ENCODE data around the gene AADACL3. TPM values are rescaled to one million over a fixed set of nuclear protein-coding genes. Genes with fewer than 3 reads are reported as not detected.

Gene AADACL3
- total RNA-seq, 2 experiments from 2014 or later = not detected

DNA sequence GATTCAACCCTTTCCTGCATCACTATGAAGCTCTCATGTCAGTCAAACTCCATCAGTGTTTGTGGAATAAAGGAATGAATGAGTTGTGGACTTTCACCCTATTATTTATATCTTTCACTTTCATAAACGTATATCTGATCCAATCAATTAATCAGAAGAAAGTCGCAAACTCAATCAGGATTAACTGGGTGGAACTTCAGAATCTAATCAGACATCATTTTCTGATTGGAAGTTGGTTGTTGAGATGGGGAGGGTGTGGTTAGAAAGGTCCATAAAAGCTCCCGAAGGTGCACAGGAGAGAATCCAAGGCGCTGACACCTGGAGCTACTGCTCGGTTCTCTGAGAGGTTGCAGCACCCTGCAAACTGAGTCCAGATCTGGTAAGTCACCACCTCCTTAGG is 57.5 kb downstream of the AADACL3 start, which contains the start of gene PRAMEF12:
PRAMEF12 (plus strand) TSS at position 301 of the 400 bp plus-strand sequence. CDS start 1,130 bp downstream, outside the sequence.
- POLR2A ChIA-PET = no interaction called here
- ATAC-seq = no peak
- no peak within 1 kb of the TSS for H3K27ac Mint-ChIP-seq

DNA sequence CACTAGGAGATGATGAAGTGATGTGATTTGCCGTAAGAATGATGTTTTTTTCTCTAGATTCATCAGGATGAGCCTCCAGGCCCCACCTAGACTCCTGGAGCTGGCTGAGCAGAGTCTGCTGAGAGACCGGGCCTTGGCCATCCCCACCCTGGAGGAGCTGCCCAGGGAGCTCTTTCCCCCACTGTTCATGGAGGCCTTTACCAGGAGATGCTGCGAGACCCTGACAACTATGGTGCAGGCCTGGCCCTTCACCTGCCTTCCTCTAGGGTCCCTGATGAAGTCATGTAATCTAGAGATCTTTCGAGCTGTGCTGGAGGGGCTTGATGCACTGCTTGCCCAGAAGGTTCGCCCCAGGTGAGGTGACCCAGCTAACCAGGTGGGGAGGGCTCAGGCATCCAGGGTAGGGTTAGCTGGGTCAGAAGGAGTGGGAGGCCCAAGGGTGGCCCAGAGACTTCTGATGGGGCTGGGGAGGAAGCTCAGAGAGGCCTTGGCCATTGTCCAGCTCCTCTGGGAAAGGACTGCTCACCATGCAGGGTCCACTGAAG is 59.0 kb downstream of the AADACL3 start:
- H3K9me3 Mint-ChIP-seq (ENCODE audit: low read depth) = no peaks in the 10 kb centered on the region
- no peaks in the 10 kb centered on the region for H3K36me3 Mint-ChIP-seq (ENCODE audit: low read depth)
- no peak overlapping the region for H3K4me3 Mint-ChIP-seq
- no peak overlapping the region for H3K27ac Mint-ChIP-seq
- POLR2A ChIA-PET = no interaction called here
- H3K4me1 Mint-ChIP-seq = no peaks in the 10 kb centered on the region
- intact Hi-C loops (cut with DNase I, micrococcal nuclease) = no loop called here
- DNase-seq (no peak), ATAC-seq (no peak)
- CTCF ChIA-PET = no interaction called here
- H3K27me3 Mint-ChIP-seq = peaks cover 19% of the 10 kb centered on the region

More for the DNA sequence above, 57.5 kb downstream of the AADACL3 start, which contains the start of gene PRAMEF12:
- peaks cover 17% of the 10 kb centered on the region for H3K27me3 Mint-ChIP-seq
- DNase-seq = no peak
- CTCF ChIA-PET = interaction anchor here (0.6 kb wide), 1 partner anchor 305 kb away, joined by 3 read pairs; no protein-coding TSS in a partner anchor
- H3K4me3 Mint-ChIP-seq = no peak within 1 kb of the TSS
- intact Hi-C loops (cut with DNase I, micrococcal nuclease) = no loop called here
- H3K4me1 Mint-ChIP-seq = no peaks in the 10 kb centered on the region
- H3K9me3 Mint-ChIP-seq (ENCODE audit: low read depth) = no peaks in the 10 kb centered on the region
- H3K36me3 Mint-ChIP-seq (ENCODE audit: low read depth) = no peaks in the 10 kb centered on the region

DNA sequence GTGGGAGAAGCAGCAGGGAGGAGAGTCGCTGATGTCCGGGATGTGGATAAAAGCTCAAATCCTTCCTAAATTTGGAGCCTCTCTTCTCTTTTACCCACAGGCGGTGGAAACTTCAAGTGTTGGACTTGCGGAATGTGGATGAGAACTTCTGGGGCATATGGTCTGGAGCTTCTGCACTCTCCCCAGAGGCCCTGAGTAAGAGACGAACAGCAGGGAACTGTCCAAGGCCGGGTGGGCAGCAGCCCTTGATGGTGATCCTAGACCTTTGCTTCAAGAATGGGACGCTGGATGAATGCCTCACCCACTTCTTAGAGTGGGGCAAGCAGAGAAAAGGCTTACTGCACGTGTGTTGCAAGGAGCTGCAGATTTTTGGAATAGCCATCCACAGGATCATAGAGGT is 59.5 kb downstream of the AADACL3 start:
- DNase-seq (no peak), ATAC-seq (no peak)
- POLR2A ChIA-PET = no interaction called here
- no peak overlapping the region for H3K4me3 Mint-ChIP-seq
- H3K9me3 Mint-ChIP-seq (ENCODE audit: low read depth) = no peaks in the 10 kb centered on the region
- H3K27ac Mint-ChIP-seq = no peak overlapping the region
- peaks cover 14% of the 10 kb centered on the region for H3K27me3 Mint-ChIP-seq
- intact Hi-C loops (cut with DNase I, micrococcal nuclease) = no loop called here
- CTCF ChIA-PET = no interaction called here
- H3K36me3 Mint-ChIP-seq (ENCODE audit: low read depth) = no peaks in the 10 kb centered on the region
- no peaks in the 10 kb centered on the region for H3K4me1 Mint-ChIP-seq

DNA sequence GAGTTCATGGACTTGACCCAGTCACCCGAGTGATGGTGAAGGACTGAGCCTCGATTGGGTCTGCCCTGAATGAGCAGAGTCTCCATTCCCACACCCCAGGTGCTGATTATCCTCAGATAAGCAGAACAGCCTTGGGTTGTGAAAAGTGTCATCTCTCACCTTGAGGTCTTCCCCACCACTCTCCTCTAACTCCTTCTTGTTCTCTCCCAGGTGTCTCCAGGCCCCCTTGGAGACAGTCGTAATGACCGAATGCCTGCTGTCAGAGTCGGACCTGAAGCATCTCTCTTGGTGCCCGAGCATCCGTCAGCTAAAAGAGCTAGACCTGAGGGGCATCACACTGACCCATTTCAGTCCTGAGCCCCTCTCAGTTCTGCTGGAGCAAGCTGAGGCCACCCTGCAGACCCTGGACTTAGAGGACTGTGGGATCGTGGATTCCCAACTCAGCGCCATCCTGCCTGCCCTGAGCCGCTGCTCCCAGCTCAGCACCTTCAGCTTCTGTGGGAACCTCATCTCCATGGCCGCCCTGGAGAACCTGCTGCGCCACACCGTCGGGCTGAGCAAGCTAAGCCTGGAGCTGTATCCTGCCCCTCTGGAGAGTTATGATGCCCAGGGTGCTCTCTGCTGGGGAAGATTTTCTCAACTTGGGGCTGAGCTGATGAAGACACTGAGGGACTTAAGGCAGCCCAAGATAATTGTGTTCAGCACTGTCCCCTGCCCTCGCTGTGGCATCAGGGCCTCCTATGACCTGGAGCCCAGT is 61.1 kb downstream of the AADACL3 start:
- peaks cover 14% of the 10 kb centered on the region for H3K27me3 Mint-ChIP-seq
- ChIA-PET POLR2A (no interaction called here), CTCF (interaction anchor here (0.6 kb wide), 1 partner anchor 450 kb away, joined by 3 read pairs; no protein-coding TSS in a partner anchor)
- no peak overlapping the region for H3K27ac Mint-ChIP-seq
- no peak for DNase-seq
- no peaks in the 10 kb centered on the region for H3K9me3 Mint-ChIP-seq (ENCODE audit: low read depth)
- ATAC-seq = no peak
- H3K4me1 Mint-ChIP-seq = no peaks in the 10 kb centered on the region
- intact Hi-C loops (cut with DNase I, micrococcal nuclease) = no loop called here
- no peaks in the 10 kb centered on the region for H3K36me3 Mint-ChIP-seq (ENCODE audit: low read depth)
- H3K4me3 Mint-ChIP-seq = no peak overlapping the region

Other genes with a start within 250 kb of the AADACL3 start
- gene DHRS3, start 97.9 kb upstream of the AADACL3 start, total RNA-seq = 10 to 100 TPM; 33.3 to 34.6 TPM
- not detected for gene AADACL4, start 72.0 kb upstream of the AADACL3 start, total RNA-seq
- gene CFAP107, start 30.1 kb downstream of the AADACL3 start, total RNA-seq = not detected
- gene PRAMEF12, start 57.6 kb downstream of the AADACL3 start, total RNA-seq = not detected
- not detected for gene PRAMEF1, start 75.3 kb downstream of the AADACL3 start, total RNA-seq
- not detected for gene PRAMEF11, start 115.3 kb downstream of the AADACL3 start, total RNA-seq
- gene HNRNPCL1, start 132.6 kb downstream of the AADACL3 start, total RNA-seq = not detected
- gene PRAMEF2, start 141.0 kb downstream of the AADACL3 start, total RNA-seq = not detected
- not detected for gene PRAMEF4, start 170.1 kb downstream of the AADACL3 start, total RNA-seq
- gene PRAMEF10, start 182.2 kb downstream of the AADACL3 start, total RNA-seq = not detected
- not detected for gene PRAMEF7, start 200.5 kb downstream of the AADACL3 start, total RNA-seq
- gene PRAMEF6, start 231.5 kb downstream of the AADACL3 start, total RNA-seq = not detected